IMR-90 (cell line): ENCODE measurements around the gene FAM234B. TPM values are rescaled to one million over a fixed set of nuclear protein-coding genes. Genes with fewer than 3 reads are reported as not detected.

Experiments
- ATAC-seq: fragments of 200-7000 bp; cut with Tn5 transposase; 2 replicates; pipeline ENCODE4 v1.9.1; 2020; ENCODE audit warnings: low read depth, mild to moderate bottlenecking, moderate library complexity
- BruUV-seq: library from RNA; stranded (reverse); fragments of 400-500 nt; replicated peaks from 2 replicates; lab custom pipeline; 2021; lab: Mats Ljungman, UMichigan
- CTCF ChIA-PET: fragments of 300-600 bp; formaldehyde crosslinking; extraction: SDS; loops from one replicate; lab custom pipeline; 2021; ENCODE audit warnings: antibody characterized with exemption; lab: Yijun Ruan, JAX
- POLR2A ChIA-PET: fragments of 300-600 bp; sonication (Branson Sonifier 250); formaldehyde crosslinking; loops from one replicate; lab custom pipeline; 2022; ENCODE audit warnings: antibody characterized with exemption; ENCODE audit not compliant: unreplicated experiment; lab: Charles Lee
- DNase-seq: peaks from one replicate; pipeline ENCODE4 v3.0.0; 2013
- H2AFZ ChIP-seq: replicated peaks from 2 replicates; pipeline ENCODE3; 2013; ENCODE audit warnings: low read length, mild to moderate bottlenecking; ENCODE audit not compliant: poor library complexity
- H2AK5ac ChIP-seq: 2 replicates; pipeline ENCODE4 v1.6.1; 2013; ENCODE audit warnings: low read depth, low read length, inconsistent platforms
- H2AK9ac ChIP-seq: replicated peaks from 2 replicates; pipeline ENCODE3; 2013; ENCODE audit warnings: mild to moderate bottlenecking, low read depth, low read length, moderate library complexity; ENCODE audit not compliant: poor library complexity
- H2BK120ac ChIP-seq: 2 replicates; pipeline ENCODE4 v1.6.1; 2013; ENCODE audit warnings: low read depth, low read length, inconsistent platforms
- H2BK15ac ChIP-seq: 3 replicates; pipeline ENCODE4 v1.6.1; 2013; ENCODE audit warnings: low read depth, low read length, inconsistent platforms
- H2BK20ac ChIP-seq: 2 replicates; pipeline ENCODE4 v1.6.1; 2013; ENCODE audit warnings: low read depth, mild to moderate bottlenecking, inconsistent platforms, low read length, moderate library complexity
- H2BK5ac ChIP-seq: 2 replicates; pipeline ENCODE4 v1.6.1; 2013; ENCODE audit warnings: mild to moderate bottlenecking, low read depth, low read length, inconsistent platforms; ENCODE audit not compliant: poor library complexity, severe bottlenecking
- H3K14ac ChIP-seq: replicated peaks from 2 replicates; pipeline ENCODE4 v1.6.1; 2013; ENCODE audit warnings: low read depth, low read length, inconsistent platforms
- H3K18ac ChIP-seq: 2 replicates; pipeline ENCODE4 v1.6.1; 2013; ENCODE audit warnings: low read depth, low read length, control low read depth
- H3K23ac ChIP-seq: 2 replicates; pipeline ENCODE4 v1.6.1; 2013; ENCODE audit warnings: low read depth, low read length, inconsistent platforms
- H3K27ac ChIP-seq: 2 replicates; pipeline ENCODE4 v1.5.1; 2013; ENCODE audit warnings: mild to moderate bottlenecking, control low read depth, low read length; ENCODE audit not compliant: insufficient read depth
- H3K27me3 ChIP-seq: 2 replicates; pipeline ENCODE4 v1.6.1; 2013; ENCODE audit warnings: low read length; ENCODE audit not compliant: control insufficient read depth, insufficient read depth
- H3K36me3 ChIP-seq: 2 replicates; pipeline ENCODE4 v1.6.1; 2013; ENCODE audit warnings: low read length, mixed read lengths; ENCODE audit not compliant: control insufficient read depth, insufficient read depth
- H3K4ac ChIP-seq: 2 replicates; pipeline ENCODE4 v1.6.1; 2013; ENCODE audit warnings: low read depth, low read length, inconsistent platforms
- H3K4me1 ChIP-seq: 2 replicates; pipeline ENCODE4 v1.6.1; 2013; ENCODE audit warnings: low read length, mixed read lengths; ENCODE audit not compliant: control insufficient read depth, insufficient read depth
- H3K4me2 ChIP-seq: 2 replicates; pipeline ENCODE4 v1.6.1; 2013; ENCODE audit warnings: low read depth, mild to moderate bottlenecking, control low read depth, low read length, moderate library complexity
- H3K4me3 ChIP-seq: 2 replicates; pipeline ENCODE4 v1.5.1; 2013; ENCODE audit warnings: low read depth, mild to moderate bottlenecking, control low read depth, low read length, moderate library complexity; ENCODE audit not compliant: insufficient read depth
- H3K56ac ChIP-seq: 2 replicates; pipeline ENCODE4 v1.6.1; 2013; ENCODE audit warnings: low read length, inconsistent platforms; ENCODE audit not compliant: insufficient read depth; ENCODE audit errors: extremely low read depth
- H3K79me1 ChIP-seq, 2 experiments: 2 replicates each; pipeline ENCODE4 v1.6.1; 2013; ENCODE audit warnings: low read length in 2 of 2, inconsistent platforms in 1 of 2, low read depth in 1 of 2
- H3K9ac ChIP-seq: 2 replicates; pipeline ENCODE4 v1.6.1; 2013; ENCODE audit warnings: low read depth, low read length, control low read depth
- H3K9me1 ChIP-seq: 2 replicates; pipeline ENCODE4 v1.6.1; 2013; ENCODE audit warnings: low read length, inconsistent platforms; ENCODE audit not compliant: insufficient read depth
- H3K9me3 ChIP-seq: 2 replicates; pipeline ENCODE4 v1.6.1; 2013; ENCODE audit warnings: low read length; ENCODE audit not compliant: control insufficient read depth, insufficient read depth
- H4K20me1 ChIP-seq: 2 replicates; pipeline ENCODE4 v1.6.1; 2013; ENCODE audit warnings: low read length, inconsistent platforms; ENCODE audit not compliant: insufficient read depth
- H4K5ac ChIP-seq: 2 replicates; pipeline ENCODE4 v1.6.1; 2013; ENCODE audit warnings: mild to moderate bottlenecking, low read depth, low read length, control low read depth
- H4K8ac ChIP-seq, 2 experiments: 2 replicates each; pipeline ENCODE4 v1.6.1; 2013; ENCODE audit warnings: low read depth in 2 of 2, low read length in 2 of 2, control low read depth in 1 of 2, inconsistent platforms in 1 of 2
- H4K91ac ChIP-seq: 2 replicates; pipeline ENCODE4 v1.6.1; 2013; ENCODE audit warnings: low read depth, low read length, inconsistent platforms; ENCODE audit not compliant: insufficient read depth
- BHLHE40 ChIP-seq: fragments of 150-350 bp; IDR thresholded peaks from 2 replicates; pipeline ENCODE4 v1.6.1; 2016; ENCODE audit warnings: mild to moderate bottlenecking, low read depth, low read length
- CEBPB ChIP-seq: IDR thresholded peaks from 2 replicates; pipeline ENCODE4 v1.6.1; 2012; ENCODE audit warnings: low read depth, low read length, improper control_type of control experiment
- CHD1 ChIP-seq: IDR thresholded peaks from 2 replicates; pipeline ENCODE4 v1.6.1; 2012; ENCODE audit warnings: low read depth, low read length, improper control_type of control experiment
- CTCF ChIP-seq: conservative IDR thresholded peaks from 2 replicates; pipeline ENCODE4 v1.5.1; 2012; ENCODE audit warnings: mild to moderate bottlenecking, low read depth, low read length, improper control_type of control experiment
- ELK1 ChIP-seq: fragments of 150-350 bp; IDR thresholded peaks from 2 replicates; pipeline ENCODE4 v1.6.1; 2016; ENCODE audit warnings: low read depth, mild to moderate bottlenecking, low read length, moderate library complexity, borderline replicate concordance
- FOS ChIP-seq: fragments of 150-350 bp; IDR thresholded peaks from 2 replicates; pipeline ENCODE4 v1.6.1; 2016; ENCODE audit warnings: low read depth, low read length
- MAFK ChIP-seq: IDR thresholded peaks from 2 replicates; pipeline ENCODE4 v1.6.1; 2012; ENCODE audit warnings: low read depth, low read length, improper control_type of control experiment
- MXI1 ChIP-seq: IDR thresholded peaks from 2 replicates; pipeline ENCODE4 v1.6.1; 2012; ENCODE audit warnings: low read depth, mild to moderate bottlenecking, low read length, moderate library complexity, borderline replicate concordance
- POLR2A ChIP-seq: IDR thresholded peaks from 2 replicates; pipeline ENCODE4 v1.6.1; 2012; ENCODE audit warnings: mild to moderate bottlenecking, low read depth, low read length
- RAD21 ChIP-seq: IDR thresholded peaks from 2 replicates; pipeline ENCODE4 v1.6.1; 2012; ENCODE audit warnings: low read length, improper control_type of control experiment
- RCOR1 ChIP-seq: IDR thresholded peaks from 2 replicates; pipeline ENCODE4 v1.6.1; 2012; ENCODE audit warnings: mild to moderate bottlenecking, low read length, improper control_type of control experiment; ENCODE audit not compliant: insufficient replicate concordance
- RFX5 ChIP-seq: IDR thresholded peaks from 2 replicates; pipeline ENCODE4 v1.8.0; 2012; ENCODE audit warnings: low read depth, mild to moderate bottlenecking, low read length, moderate library complexity
- USF2 ChIP-seq: fragments of 150-350 bp; IDR thresholded peaks from 2 replicates; pipeline ENCODE4 v1.6.1; 2017; ENCODE audit warnings: mild to moderate bottlenecking, antibody characterized with exemption, low read length, low read depth
- WGBS, 2 experiments: methylation state at CpG; one replicate each; pipeline versions ENCODE4 v1.1.5 to v1.1.7; 2013; ENCODE audit warnings: missing lambda C conversion rate in 2 of 2; ENCODE audit not compliant: insufficient read length in 1 of 2; ENCODE audit errors: extremely low coverage in 2 of 2; 5-methylcytosine and 5-hydroxymethylcytosine counted together
- dilution Hi-C: fragments of 300-500 bp; cut with HindIII; formaldehyde crosslinking; loops from one replicate; pipeline ENCODE4 v1.14.3; 2018; ENCODE audit warnings: low sequenced_read_pairs; ENCODE audit not compliant: unreplicated experiment
- in situ Hi-C: fragments of 300-500 bp; cut with MboI; formaldehyde crosslinking; loops from 3 replicates; pipeline ENCODE4 v1.14.3; 2019; ENCODE audit warnings: low sequenced_read_pairs, inconsistent platforms, mixed read lengths
- intact Hi-C: fragments of 100-400 bp; cut with micrococcal nuclease; formaldehyde crosslinking; loops from 2 replicates; pipeline ENCODE4 v1.10.0; 2022
- polyA plus RNA-seq, 3 experiments: library from polyadenylated mRNA; depleted of rRNA; stranded (reverse); fragments of >200 nt; gene quantifications; 2 replicates each; pipeline ENCODE4 v1.2.3, GENCODE V29; 2012; ENCODE audit warnings: low replicate concordance in 1 of 3
- total RNA-seq: library from RNA; depleted of rRNA; stranded (reverse); fragments of >200 nt; gene quantifications from 2 replicates; pipeline ENCODE4 v1.2.3, GENCODE V29; 2012

The FAM234B gene
- total and polyA plus RNA-seq, 2 of the 4 experiments (the other 2 are of a cell fraction) = 3.6 to 8.6 TPM

- WGBS, 2 experiments = no CpG with 5 or more reads among the region's 4 CpGs
- dilution Hi-C loops = no loop called here
- Histone ChIP-seq H3K9me3 (no peaks in the 10 kb centered on the region), H3K4me2 (no peak overlapping the region), H3K9ac (no peak overlapping the region), H2BK120ac (no peak overlapping the region), H4K91ac (no peak overlapping the region), H3K27ac (no peak overlapping the region), H3K56ac (no peak overlapping the region), H2BK5ac (no peak overlapping the region), H4K5ac (no peak overlapping the region), H3K23ac (no peak overlapping the region), H4K8ac (no peak overlapping the region), H3K9me1 (no peaks in the 10 kb centered on the region), H4K20me1 (no peaks in the 10 kb centered on the region), H3K4me1 (peaks cover 2% of the 10 kb centered on the region), H2AK9ac (no peak overlapping the region), H2BK15ac (no peak overlapping the region), H3K36me3 (no peaks in the 10 kb centered on the region), H2AK5ac (no peak overlapping the region), H2BK20ac (no peak overlapping the region), H3K79me1 (peaks cover 3 to 7% of the 10 kb centered on the region in 2 experiments; a peak in 2 of 4 replicates), H2AFZ (no peak overlapping the region), H3K4ac (no peak overlapping the region), H3K14ac (no peak overlapping the region), H3K27me3 (no peaks in the 10 kb centered on the region), H3K18ac (no peak overlapping the region), H3K4me3 (no peak overlapping the region)
- BruUV-seq = no TSS peak
- intact Hi-C loops = loop anchor here (5.0 kb wide), 1 partner anchor 50 kb away; no protein-coding TSS in a partner anchor
- ATAC-seq (no peak), DNase-seq (no peak)
- CTCF ChIA-PET = interaction anchor here (1.3 kb wide), 1 partner anchor 9 kb away, joined by 3 read pairs; no protein-coding TSS in a partner anchor
- POLR2A ChIA-PET = no interaction called here
- in situ Hi-C loops = loop anchor here (25.0 kb wide), 1 partner anchor 495 kb away; no protein-coding TSS in a partner anchor
- TF ChIP-seq RFX5 (no peak), MXI1 (no peak), POLR2A (no peak), FOS (no peak), CTCF (no peak), CEBPB (no peak), ELK1 (no peak), CHD1 (no peak), USF2 (no peak), BHLHE40 (no peak), MAFK (no peak), RAD21 (no peak), RCOR1 (no peak)
Measured at GRCh38 chr12:13042666-13043230, 1.4 kb upstream of the FAM234B start.
